GDM1 (cell line): ENCODE measurements around the gene OTUB1.

Experiments
- DNase-seq: peaks from one replicate; lab custom pipeline; 2025; lab: John Stamatoyannopoulos, UW

Gene OTUB1

DNA sequence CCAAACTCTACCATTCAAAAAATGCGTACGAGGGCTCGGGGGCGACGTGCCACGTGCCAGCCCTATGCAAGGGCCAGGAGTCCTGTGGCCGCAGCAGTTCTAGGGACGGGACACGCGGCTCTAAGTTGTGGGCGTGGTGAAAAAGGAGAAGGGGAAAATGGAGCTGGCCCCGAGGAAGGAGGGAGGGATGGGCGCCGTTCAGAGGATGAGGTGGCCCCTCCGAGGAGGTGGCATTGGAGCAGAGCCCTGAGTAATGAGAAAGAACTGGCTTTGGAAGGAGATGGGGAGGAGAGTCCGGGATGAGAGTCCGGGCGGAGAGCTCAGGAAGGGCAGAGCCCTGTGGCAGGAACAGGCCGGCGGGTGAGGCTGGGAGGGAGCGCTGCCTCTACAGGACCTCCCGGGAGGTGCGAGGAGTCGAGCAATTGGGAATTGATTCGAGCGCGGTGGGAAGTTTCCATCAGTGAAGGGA, 21.0 kb downstream of the OTUB1 start:
- DNase-seq: no peak

- DNase-seq: no peak
These were observed 21.5 kb downstream of the OTUB1 start for GRCh38 chr11:64007629-64008282.

GRCh38 chr11:64008283-64008913, 22.2 kb downstream of the OTUB1 start:
- DNase-seq: no peak

GRCh38 chr11:64008914-64009633, 22.8 kb downstream of the OTUB1 start:
- DNase-seq: no peak

- DNase-seq: no peak
These were observed 23.5 kb downstream of the OTUB1 start for GRCh38 chr11:64009710-64010109.

DNA sequence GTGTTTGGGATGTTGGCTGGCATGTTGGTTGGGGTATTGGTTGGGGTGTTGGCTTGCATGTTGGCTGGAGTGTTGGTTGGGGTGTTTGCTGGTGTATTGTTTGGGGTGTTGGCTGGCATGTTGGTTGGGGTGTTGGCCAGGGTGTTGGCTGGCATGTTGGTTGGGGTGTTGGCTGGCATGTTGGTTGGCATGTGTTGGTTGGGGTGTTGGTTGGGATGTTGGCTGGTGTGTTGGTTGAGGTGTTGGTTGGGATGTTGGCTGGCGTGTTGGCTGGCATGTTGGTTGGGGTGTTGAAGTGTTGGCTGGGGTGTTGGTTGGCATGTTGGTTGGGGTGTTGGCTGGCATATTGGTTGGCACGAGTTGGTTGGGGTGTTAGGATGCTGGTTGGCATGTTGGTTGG, 24.5 kb downstream of the OTUB1 start:
- no peak for DNase-seq

DNA sequence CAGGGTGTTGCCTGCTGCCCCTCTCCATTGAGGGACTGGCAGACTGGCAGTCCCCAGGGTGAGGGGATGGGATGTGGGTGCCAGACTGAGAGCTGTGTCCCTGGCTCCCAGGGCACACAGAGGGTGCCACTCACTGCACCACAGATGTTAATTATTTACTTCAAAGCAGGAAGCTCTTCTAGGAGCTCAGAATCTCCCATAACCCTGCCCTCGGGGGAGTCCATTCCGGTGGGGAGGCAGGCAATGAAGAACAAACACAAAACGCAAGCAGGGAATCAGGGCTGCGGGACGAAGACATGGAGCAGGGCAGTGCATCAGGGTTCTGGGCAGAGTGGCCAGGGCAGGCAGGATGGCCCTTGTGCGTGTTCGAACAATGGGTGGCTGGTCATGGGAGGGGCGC, 25.1 kb downstream of the OTUB1 start:
- no peak for DNase-seq

DNA sequence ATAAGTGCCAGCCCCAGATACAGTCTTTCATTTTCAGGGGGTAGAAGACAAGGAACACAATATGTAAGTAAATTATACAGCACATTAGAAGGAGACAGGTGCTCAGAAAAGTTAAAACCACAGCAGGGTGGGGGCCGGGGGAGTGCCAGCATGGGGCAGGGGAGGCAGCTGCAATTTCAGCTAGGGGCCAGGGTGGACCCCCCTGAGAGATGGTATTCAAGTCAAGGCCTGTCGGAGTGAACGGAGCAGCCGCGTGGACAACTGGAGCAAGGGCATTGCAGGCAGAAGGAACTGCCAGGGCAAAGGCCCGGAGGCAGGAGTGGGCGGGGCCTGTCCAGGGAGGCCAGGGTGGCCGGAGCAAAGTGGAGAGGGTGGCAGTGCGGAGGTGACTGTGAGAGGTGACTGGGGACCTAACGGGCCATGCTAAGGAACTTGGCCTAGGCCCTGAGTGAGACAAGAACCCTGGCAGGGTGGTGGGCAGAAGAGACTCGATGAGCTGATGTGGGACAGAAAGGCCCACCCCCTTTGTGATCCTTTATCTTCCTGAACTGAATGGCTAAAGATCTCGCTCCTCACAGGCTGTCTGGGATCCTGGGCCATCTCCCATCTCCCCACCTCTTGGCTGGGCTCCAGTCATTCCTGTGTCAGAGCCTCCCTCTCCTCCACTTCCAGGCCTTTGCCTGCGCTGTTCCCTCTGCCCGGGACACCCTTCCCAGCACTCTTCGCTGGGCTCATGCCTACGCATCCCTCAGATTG, 27.1 kb downstream of the OTUB1 start:
- DNase-seq: no peak

DNA sequence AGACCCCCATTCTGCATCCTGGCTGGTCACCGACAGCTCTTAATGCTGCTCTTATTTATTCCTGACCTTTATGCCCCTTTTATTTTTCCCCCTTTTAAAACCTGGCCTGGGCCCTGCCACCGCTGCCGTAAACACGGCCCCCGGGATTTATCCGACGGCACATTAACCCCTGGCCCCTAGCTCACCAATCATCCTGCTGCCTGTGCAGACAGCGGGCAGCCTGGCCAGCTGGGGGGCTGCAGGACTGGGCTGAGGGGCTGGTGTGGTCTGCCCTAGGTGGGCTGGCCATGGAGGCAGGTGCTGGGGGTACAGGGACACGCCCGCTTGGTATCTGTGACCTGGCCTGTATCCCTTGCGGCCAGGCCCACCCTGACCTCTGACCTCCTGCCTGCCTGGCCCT, 28.1 kb downstream of the OTUB1 start:
- no peak for DNase-seq

DNA sequence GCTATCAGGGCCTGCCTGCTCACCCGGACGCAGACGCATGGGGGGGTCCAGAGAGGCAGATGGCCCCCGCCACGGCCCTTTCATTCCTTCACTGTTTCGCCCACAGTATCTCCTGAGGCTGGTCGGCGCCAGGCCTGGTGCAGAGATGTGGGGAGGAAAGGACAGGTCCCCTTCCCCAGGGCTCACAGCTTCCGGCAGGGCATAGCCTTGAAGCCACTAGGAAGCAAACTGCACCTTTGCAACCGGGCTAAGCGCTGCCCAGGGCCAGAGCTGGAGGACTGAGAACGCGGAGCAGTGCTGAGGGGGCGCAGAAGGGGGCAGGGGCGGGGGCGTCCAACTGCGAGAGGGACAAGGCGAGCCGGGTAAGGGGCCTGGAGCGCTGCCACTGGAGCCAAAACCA, 29.3 kb downstream of the OTUB1 start:
- no peak for DNase-seq

DNA sequence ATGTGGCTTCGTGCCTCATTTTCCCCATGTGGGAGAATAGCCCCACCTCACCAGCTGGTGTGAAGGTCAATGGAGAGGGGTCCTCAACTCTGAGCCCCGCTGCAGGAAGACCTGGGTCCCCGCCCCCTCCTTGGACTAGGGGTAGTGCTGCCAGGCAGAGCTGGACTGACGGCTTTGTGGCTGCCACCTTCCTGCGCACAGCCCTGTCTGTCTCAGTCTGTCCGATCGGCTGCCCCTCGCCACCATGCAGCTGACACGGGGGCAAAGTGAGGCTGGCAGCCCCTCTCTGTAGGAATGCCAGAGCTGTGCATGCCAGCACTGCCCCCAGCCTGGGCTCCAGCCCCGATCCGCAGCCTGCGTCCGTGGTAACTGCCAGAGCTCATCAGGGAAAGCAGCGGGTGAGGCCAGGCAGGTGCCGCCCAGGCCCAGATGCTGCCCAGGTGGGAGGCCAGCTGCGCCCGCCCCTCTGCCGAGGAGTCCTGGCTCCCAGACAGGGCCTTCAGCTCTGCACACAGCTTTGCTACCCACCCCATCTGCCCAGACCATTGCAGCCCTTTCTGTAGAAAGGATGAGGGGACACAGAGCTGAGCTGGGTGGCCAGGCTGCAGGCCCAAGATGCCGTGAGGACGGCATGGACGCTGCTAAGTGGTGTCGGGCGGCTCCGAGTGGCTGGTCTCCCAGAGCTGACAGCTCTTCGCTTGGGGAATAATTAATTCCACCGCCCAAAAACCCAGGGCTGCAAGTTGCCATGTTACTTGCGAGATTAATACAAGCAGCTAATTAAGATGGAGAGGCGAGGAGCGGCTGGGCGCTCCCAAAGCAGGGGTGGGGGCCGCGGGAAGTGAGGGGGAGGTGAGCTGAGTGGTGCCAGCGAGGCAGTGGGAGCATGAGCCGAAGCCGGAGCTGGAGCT, 30.0 kb downstream of the OTUB1 start:
- DNase-seq: no peak

- no peak for DNase-seq
These were observed 31.6 kb downstream of the OTUB1 start for GRCh38 chr11:64017945-64018224.

GRCh38 chr11:64018310-64018709, 32.1 kb downstream of the OTUB1 start:
- no peak for DNase-seq

DNA sequence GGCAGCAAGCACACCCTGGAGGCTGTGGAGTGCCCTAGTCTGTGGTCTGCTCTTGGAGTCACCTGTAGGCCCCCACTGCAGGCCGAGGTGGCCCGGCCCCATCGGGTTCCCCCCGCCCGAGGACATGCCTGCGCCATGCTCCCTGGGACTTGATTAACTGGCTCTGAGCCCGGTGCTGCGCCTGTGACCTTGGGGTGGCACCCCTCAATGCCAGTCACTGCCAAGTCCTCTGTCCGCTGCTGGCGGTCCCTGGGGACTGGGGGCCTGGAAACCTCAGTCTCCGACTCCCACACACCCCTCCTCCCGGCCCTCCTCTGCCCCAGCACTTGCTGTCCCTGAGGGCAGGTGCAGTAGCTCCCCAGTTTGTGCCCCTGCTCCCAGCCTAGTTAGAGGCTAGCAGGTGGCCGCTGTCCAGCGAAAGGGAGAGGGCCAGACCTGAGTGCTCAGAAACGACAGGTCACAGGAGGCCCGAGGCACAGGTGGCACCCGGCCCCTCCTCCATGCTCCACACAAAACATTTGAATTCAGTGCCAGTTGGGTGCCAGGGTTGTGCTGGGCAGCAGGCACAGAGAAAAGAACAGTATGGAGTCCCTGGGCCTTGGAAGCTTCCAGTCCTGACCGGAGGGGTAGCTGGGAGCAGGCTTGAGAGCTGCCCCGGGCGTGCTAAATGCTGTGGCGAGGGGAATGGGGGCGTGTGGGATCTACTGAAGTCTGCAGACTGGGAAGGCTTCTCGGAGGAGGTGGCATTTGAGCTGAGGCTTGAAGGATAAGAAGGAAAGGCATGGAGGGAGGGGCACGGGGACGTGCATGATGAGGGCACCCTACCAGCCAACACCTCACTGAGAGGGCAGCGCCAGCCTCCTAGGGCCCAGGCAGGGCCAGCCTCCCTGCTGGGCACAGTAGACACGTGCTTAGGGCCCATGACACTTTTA, 33.1 kb downstream of the OTUB1 start:
- no peak for DNase-seq

DNA sequence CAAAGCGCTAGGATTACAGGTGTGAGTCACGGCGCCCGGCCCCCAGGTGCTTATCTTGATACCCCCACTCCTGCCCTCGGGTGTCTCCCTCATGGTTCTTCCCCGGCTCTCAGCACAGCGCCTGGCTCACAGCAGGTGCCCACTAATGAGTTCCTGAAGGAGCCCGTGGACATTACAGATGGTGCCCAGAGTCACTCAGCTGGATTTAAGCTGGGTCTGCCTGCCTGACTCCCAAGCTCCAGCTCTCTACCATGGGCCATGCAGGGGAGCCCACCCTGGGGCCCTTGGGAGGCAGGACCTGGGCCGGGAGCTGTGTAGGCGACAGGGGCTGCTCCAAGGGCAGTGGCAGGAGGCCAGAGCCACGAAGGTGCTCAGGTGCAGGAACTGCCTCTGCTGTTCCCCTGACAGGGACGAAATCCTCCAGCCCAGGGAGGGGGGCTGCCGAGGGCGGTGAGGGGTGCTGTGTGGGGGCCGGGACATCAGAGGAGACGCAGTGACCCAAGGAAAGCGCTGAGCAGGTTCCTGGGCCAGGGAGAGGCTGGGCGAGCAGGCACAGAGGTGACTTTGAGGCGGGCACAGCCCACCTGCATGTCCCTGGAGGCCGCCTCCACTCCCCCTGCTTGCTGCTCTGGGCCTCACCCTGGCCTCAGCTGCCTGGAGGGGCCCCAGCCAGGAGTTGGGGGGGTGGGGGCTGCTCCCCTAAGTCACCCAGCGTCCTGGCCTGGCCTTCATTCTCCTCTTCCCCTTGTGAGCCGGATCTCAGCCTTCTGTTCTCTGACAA, 34.9 kb downstream of the OTUB1 start:
- no peak for DNase-seq

GRCh38 chr11:64021757-64022093, 35.5 kb downstream of the OTUB1 start:
- DNase-seq: no peak

DNA sequence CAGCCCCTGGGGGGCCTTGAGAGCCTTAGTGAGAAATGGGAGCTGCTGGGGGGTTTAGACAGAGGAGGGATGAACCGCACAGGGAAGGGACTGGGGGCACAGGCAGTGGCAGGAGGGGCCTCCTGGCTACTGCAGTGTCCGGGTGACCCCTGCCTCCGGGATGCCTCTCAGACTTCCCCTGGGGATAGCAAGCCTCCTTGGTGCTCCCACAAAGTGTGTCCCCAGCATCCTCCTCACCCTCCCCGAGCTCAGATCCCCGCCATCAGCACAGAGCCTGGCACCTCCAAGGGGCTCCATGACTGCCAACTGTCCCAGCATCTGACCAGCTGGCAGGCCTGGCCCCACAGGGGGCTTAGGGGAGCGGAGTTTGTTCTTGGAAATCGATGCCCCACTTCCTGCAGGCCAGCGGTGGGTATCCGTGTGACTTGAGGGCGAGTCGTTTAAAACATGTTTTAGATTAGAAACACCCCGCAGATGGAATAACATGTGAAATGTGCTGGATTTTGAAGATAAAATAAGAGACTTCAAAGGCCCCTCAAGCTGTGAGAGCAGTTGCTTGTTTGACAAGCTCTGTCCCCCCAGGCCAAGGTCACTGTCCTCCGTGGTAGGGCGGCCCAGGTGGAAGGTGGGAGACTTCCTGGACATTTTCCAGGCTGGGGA, 36.0 kb downstream of the OTUB1 start:
- DNase-seq: no peak

- no peak for DNase-seq
These were observed 37.8 kb downstream of the OTUB1 start for GRCh38 chr11:64023712-64024710.
